ENCODE measurements around the gene IL17A. TPM values are rescaled to one million over a fixed set of nuclear protein-coding genes. Genes with fewer than 3 reads are reported as not detected.

The IL17A gene
- total and polyA plus RNA-seq, 2 donors (not counting 3 experiments of a cell fraction or from before 2014, with no cell fraction given): not detected

DNA sequence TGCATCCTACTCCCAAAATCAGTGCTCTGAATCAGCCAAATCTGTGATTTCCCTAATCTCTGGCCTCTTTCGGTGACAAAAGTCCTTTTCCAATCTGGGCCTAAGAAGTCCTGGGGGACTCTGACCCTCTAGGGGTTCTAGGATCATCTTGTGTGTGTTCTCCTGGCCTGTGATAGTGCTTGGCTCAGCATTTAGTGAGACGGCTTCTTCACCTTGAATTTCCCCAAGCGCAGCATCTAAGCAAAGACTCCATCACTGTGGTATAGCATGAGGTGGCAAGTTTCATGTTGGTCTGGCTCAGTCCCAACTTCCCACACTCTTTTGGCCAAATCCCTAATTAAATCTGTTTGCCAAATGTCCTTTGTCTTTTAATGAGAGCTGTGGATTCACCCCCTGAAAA is 12.1 kb upstream of the IL17A start:
- Histone ChIP-seq H3K9me3 (replicated peaks; ENCODE audit: control insufficient read depth, insufficient read depth, low read length) (no peaks in the 10 kb centered on the region), H3K4me2 (ENCODE audit: insufficient read depth, low read length) (no peak overlapping the region), H3K9me1 (replicated peaks; ENCODE audit: control insufficient read depth, extremely low read depth, insufficient read depth, low read length) (no peaks in the 10 kb centered on the region), H3K9ac (replicated peaks; ENCODE audit: extremely low read depth, insufficient read depth, low read length) (no peak overlapping the region), H3K27ac (ENCODE audit: insufficient read depth, low read depth, low read length) (no peak overlapping the region), H3K4me1 (ENCODE audit: control insufficient read depth, extremely low read depth, insufficient read depth, low read length) (no peaks in the 10 kb centered on the region), H3K36me3 (ENCODE audit: control insufficient read depth in 2 of 2, extremely low read depth in 1 of 2, insufficient read depth in 2 of 2, low read length in 2 of 2) (no peaks in the 10 kb centered on the region), H4K20me1 (replicated peaks; ENCODE audit: control insufficient read depth, extremely low read depth, insufficient read depth, low read length) (no peaks in the 10 kb centered on the region), H3K4me3 (replicated peaks in 1 of 3; ENCODE audit: insufficient read depth in 1 of 3, low read depth in 1 of 3, low read length in 3 of 3) (no peak overlapping the region), H3K79me2 (ENCODE audit: control insufficient read depth, insufficient read depth, low read length) (no peaks in the 10 kb centered on the region), H3K27me3 (ENCODE audit: control insufficient read depth in 2 of 2, insufficient read depth in 2 of 2, low read length in 2 of 2) (no peaks in the 10 kb centered on the region), H2AFZ (ENCODE audit: low read depth, low read length) (no peak overlapping the region)
- ChIA-PET CTCF (interaction anchor here (1.3 kb wide), 1 partner anchor 11 kb away, joined by 4 read pairs; no protein-coding TSS in a partner anchor), POLR2A (no interaction called here)
- dilution Hi-C loops (cut with MboI; ENCODE audit: extremely low pct_ligation_motif_present, low sequenced_read_pairs) (no loop called here), intact Hi-C loops (cut with micrococcal nuclease) (no loop called here)
- no peak for DNase-seq (ENCODE audit: low read depth, low spot score)
- no peak for TF ChIP-seq EZH2 (IDR thresholded peaks at IDR 0.05; ENCODE audit: borderline replicate concordance, low read depth, low read length, severe bottlenecking)
- TF ChIP-seq JUN (IDR thresholded peaks at IDR 0.05; ENCODE audit: borderline replicate concordance, insufficient read depth, insufficient read length, low read depth): no peak
- no peak for TF ChIP-seq CTCF (IDR thresholded peaks at IDR 0.05; ENCODE audit: extremely low read depth in 1 of 2, insufficient read depth in 1 of 2, low read depth in 1 of 2, low read length in 2 of 2)
- no peak for TF ChIP-seq GATA2 (IDR thresholded peaks at IDR 0.05; ENCODE audit: insufficient read depth, insufficient read length, low read depth, low read length)
- no peak for TF ChIP-seq MYC (IDR thresholded peaks at IDR 0.05; ENCODE audit: low read depth, low read length)
- TF ChIP-seq, protein P1, sequence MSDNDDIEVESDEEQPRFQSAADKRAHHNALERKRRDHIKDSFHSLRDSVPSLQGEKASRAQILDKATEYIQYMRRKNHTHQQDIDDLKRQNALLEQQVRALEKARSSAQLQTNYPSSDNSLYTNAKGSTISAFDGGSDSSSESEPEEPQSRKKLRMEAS (IDR thresholded peaks at IDR 0.05; ENCODE audit: insufficient read depth, insufficient read length): no peak
- no peak for TF ChIP-seq FOS (IDR thresholded peaks at IDR 0.05; ENCODE audit: borderline replicate concordance, insufficient read depth, low read length)
- TF ChIP-seq POLR2A (IDR thresholded peaks at IDR 0.05; ENCODE audit: low read depth, low read length): no peak
- TF ChIP-seq POLR2AphosphoS5 (IDR thresholded peaks at IDR 0.05; ENCODE audit: insufficient read depth, low read depth, low read length): no peak
- FAIRE-seq: no peak
- BruUV-seq (replicated peaks): no TSS peak

All from endothelial cell of umbilical vein (primary cell).